Measurements from ENCODE around the gene FCHSD1.

- TF ChIP-seq POLR2AphosphoS5 (IDR thresholded peaks at IDR 0.05) (no peak), CTCF (IDR thresholded peaks at IDR 0.05) (no peak), EP300 (IDR thresholded peaks at IDR 0.05) (no peak), POLR2A (IDR thresholded peaks at IDR 0.05) (no peak)
These were observed 11.2 kb downstream of the FCHSD1 start for GRCh38 chr5:141640051-141640415.

Data from stomach (tissue), 4 donors.